Measurements from ENCODE around the gene ABCB8.
"Not testable (repeated sequence)": the region's sequence is repeated elsewhere in the genome, so short reads cannot be mapped to it uniquely, and the experiment has no call there.

ABCB8 gene

GRCh38 chr7:151009327-151010036 is 18.8 kb upstream of the ABCB8 start:
- no peak for DNase-seq (ENCODE audit: low spot score)
- TF ChIP-seq CTCF (IDR thresholded peaks at IDR 0.05; ENCODE audit: extremely low read depth, insufficient read depth, missing control alignments): no peak
- in situ Hi-C loops (cut with MboI; ENCODE audit: low pct_unique_long_range_greater_than_20kb, low sequenced_read_pairs, unreplicated experiment): no loop called here

GRCh38 chr7:151010037-151010306 is 18.3 kb upstream of the ABCB8 start:
- no peak for DNase-seq (ENCODE audit: low spot score)
- TF ChIP-seq CTCF (IDR thresholded peaks at IDR 0.05; ENCODE audit: extremely low read depth, insufficient read depth, missing control alignments): no peak
- in situ Hi-C loops (cut with MboI; ENCODE audit: low pct_unique_long_range_greater_than_20kb, low sequenced_read_pairs, unreplicated experiment): no loop called here

GRCh38 chr7:151010307-151011096 is 17.7 kb upstream of the ABCB8 start:
- in situ Hi-C loops (cut with MboI; ENCODE audit: low pct_unique_long_range_greater_than_20kb, low sequenced_read_pairs, unreplicated experiment): no loop called here
- TF ChIP-seq CTCF (IDR thresholded peaks at IDR 0.05; ENCODE audit: extremely low read depth, insufficient read depth, missing control alignments): no peak
- no peak for DNase-seq (ENCODE audit: low spot score)

GRCh38 chr7:151011097-151011409 is 17.2 kb upstream of the ABCB8 start:
- DNase-seq (ENCODE audit: low spot score): no peak
- no peak for TF ChIP-seq CTCF (IDR thresholded peaks at IDR 0.05; ENCODE audit: extremely low read depth, insufficient read depth, missing control alignments)
- in situ Hi-C loops (cut with MboI; ENCODE audit: low pct_unique_long_range_greater_than_20kb, low sequenced_read_pairs, unreplicated experiment): no loop called here

GRCh38 chr7:151011616-151012015 is 16.6 kb upstream of the ABCB8 start:
- in situ Hi-C loops (cut with MboI; ENCODE audit: low pct_unique_long_range_greater_than_20kb, low sequenced_read_pairs, unreplicated experiment); DNase-seq (ENCODE audit: low spot score): not testable (repeated sequence)

- TF ChIP-seq CTCF (IDR thresholded peaks at IDR 0.05; ENCODE audit: extremely low read depth, insufficient read depth, missing control alignments): no peak
- DNase-seq (ENCODE audit: low spot score): no peak
- in situ Hi-C loops (cut with MboI; ENCODE audit: low pct_unique_long_range_greater_than_20kb, low sequenced_read_pairs, unreplicated experiment): no loop called here
These were observed 16.1 kb upstream of the ABCB8 start for GRCh38 chr7:151012031-151012692.

- DNase-seq (ENCODE audit: low spot score): no peak
- in situ Hi-C loops (cut with MboI; ENCODE audit: low pct_unique_long_range_greater_than_20kb, low sequenced_read_pairs, unreplicated experiment): no loop called here
- TF ChIP-seq CTCF (IDR thresholded peaks at IDR 0.05; ENCODE audit: extremely low read depth, insufficient read depth, missing control alignments): peak; percentile 30
These were observed 15.3 kb upstream of the ABCB8 start for GRCh38 chr7:151012911-151013347.

Measured in GM13977 (cell line).